ENCODE results near the gene SMARCA2.
"Not testable (repeated sequence)": the region's sequence is repeated elsewhere in the genome, so short reads cannot be mapped to it uniquely, and the experiment has no call there.

The SMARCA2 gene

GRCh38 chr9:2140600-2141223 is 125.6 kb downstream of the SMARCA2 start:
- no peak for DNase-seq (ENCODE audit: low read depth in 2 of 2)

DNA sequence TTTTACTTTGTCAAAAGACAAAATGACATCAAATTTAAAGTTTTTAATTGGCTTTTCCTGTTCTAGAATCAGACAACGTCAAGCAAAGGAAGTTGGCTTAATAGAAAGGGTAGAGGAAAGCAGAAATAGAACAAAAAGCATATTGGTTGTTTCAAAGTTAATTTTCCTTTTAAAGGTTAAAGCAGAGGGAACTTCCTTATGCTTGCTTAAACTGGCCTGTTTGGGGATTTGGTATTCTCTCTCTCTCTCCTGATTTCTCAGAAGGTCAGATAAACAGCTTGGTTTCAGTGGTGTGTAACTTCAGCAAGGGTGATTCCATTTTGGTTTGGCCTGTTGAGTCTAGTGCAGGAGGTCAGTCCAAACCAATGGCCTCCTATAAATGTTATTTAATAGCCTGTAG is 127.1 kb downstream of the SMARCA2 start:
- DNase-seq (ENCODE audit: low read depth in 2 of 2) = no peak

DNA sequence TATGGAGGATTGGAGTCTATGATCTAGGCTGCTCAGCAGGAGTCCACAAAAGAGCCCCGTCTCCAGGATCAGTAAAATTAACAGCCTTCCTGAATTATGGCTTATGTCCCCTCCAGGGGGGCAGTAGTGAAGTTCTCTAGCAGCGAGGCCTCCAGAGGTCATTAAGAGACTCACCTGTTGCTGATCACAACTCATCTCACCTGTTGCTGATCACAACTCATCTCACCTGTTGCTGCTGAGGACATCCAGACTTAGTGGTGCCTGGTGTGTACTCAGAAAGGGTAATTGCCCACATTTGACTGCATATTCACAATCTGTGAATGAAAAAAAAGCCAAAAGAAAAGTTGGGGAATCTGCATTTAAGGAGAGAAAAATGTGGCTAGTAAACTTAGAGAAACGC is 129.5 kb downstream of the SMARCA2 start:
- DNase-seq (ENCODE audit: low read depth in 2 of 2) = no peak

GRCh38 chr9:2145746-2146145 is 130.6 kb downstream of the SMARCA2 start:
- DNase-seq (ENCODE audit: low read depth in 2 of 2) = no peak

DNA sequence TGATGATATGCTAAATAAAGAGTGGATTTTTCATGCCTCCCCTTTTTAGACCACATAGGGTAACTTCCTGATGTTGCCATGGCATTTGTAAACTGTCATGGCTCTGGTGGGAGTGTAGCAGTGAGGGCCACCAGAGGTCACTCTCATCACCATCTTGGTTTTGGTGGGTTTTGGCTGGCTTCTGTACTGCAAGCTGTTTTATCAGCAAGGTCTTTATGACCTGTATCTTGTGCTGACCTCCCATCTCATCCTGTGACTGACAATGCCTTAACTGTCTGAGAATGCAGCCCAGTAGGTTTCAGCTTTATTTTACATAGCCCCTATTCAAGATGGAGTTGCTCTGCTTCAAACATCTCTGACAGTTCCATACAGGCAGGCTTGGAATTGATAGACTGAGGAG is 131.6 kb downstream of the SMARCA2 start:
- not testable (repeated sequence) for DNase-seq (ENCODE audit: low read depth in 2 of 2)

DNA sequence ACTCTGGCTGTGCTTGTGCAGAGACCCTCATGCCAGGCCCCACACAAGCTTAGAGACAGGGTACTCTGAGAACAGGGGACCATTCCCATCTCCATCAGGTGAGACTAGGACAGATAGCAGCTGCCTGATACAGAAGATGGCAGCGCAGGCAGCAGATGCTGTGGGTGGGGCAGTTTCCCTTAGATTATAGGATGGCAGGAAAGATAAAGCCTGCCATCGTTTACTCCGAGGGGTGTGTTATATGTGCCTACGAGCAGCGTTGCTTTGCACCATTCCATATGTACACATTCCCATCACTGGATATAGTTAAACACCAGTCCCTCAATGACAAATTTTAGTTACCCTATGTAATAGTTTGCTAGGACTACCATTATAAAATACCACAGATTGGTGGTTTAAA is 135.2 kb downstream of the SMARCA2 start:
- DNase-seq (ENCODE audit: low read depth in 2 of 2) = no peak

GRCh38 chr9:2151171-2151570 is 136.0 kb downstream of the SMARCA2 start:
- no peak for DNase-seq (ENCODE audit: low read depth in 2 of 2)

DNA sequence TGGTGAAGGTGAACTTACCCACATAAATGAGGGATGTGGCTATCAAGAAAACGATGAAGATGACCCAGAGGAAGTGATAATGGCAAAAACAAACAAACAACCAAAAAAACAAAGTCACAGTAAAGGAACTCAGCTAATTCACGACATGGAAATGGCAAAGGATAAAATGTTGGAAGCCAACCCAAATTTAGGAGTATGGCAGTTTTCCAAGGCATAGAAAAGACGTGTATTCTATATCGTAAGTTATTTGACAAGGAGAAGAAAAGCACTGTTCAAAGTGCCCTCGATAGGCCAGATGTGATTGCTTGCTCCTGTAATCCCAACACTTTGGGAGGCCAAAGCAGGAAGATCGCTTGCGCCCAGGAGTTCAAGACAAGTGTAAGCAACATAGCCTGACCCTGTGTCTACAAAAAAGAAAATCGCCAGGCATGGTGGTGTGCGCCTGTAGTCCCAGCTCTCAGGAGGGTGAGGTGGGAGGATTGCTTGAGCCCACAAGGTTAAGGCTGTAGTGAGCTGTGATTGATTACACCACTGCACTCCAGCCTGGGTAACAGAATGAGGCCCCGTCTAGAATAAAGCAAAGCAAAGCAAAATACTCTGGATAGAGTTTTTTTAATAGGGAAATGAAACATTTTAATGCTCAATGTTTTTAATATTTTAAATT is 138.0 kb downstream of the SMARCA2 start:
- DNase-seq (ENCODE audit: low read depth in 2 of 2) = no peak

DNA sequence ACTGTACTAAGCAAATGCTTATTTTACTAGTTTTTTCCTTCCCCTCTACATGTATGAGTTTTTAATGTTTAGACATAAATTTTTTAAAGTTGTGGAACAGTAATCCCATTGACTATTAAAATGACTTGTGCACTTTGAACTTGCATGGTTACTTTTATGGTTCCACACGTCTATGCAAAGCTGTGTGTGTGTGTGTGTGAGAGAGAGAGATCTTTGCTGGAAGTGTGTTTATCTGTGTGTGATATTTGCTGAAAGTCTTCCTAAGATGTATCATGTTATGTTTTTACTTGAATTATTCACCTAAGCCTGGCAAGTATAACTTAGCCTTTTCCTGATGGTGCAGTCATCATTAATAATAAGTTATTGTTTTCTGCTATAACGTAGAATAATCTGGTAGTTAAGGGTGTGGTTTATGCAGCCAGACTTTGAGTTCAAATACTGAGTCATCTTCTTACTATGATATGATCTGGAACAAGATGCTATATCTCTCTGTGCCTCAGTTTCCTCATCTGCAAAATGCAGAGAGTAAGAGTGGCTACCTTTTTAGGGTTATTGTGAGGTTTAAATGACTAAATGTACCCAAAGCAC is 138.6 kb downstream of the SMARCA2 start:
- DNase-seq (ENCODE audit: low read depth in 2 of 2) = no peak

DNA sequence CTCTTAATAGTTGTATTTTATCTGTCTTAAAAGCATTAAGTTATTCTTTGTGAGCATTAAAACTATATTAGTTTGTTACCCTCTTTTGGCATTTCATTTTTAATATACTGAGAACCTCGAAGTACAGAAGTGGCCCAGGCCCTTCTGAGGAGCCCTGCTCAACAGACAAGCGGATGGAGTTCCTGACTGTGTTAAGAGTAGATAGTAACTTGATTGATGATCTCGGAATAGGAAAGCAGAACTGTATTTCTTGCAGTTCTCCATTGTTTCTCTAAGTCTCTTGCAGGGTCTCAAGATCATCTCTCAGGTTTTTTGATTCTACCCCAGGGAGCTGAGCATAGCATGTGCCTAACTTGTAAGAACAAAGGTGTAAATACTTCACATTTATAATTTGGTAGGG is 139.6 kb downstream of the SMARCA2 start:
- DNase-seq (ENCODE audit: low read depth in 2 of 2) = no peak

GRCh38 chr9:2155966-2156365 is 140.8 kb downstream of the SMARCA2 start:
- no peak for DNase-seq (ENCODE audit: low read depth in 2 of 2)

DNA sequence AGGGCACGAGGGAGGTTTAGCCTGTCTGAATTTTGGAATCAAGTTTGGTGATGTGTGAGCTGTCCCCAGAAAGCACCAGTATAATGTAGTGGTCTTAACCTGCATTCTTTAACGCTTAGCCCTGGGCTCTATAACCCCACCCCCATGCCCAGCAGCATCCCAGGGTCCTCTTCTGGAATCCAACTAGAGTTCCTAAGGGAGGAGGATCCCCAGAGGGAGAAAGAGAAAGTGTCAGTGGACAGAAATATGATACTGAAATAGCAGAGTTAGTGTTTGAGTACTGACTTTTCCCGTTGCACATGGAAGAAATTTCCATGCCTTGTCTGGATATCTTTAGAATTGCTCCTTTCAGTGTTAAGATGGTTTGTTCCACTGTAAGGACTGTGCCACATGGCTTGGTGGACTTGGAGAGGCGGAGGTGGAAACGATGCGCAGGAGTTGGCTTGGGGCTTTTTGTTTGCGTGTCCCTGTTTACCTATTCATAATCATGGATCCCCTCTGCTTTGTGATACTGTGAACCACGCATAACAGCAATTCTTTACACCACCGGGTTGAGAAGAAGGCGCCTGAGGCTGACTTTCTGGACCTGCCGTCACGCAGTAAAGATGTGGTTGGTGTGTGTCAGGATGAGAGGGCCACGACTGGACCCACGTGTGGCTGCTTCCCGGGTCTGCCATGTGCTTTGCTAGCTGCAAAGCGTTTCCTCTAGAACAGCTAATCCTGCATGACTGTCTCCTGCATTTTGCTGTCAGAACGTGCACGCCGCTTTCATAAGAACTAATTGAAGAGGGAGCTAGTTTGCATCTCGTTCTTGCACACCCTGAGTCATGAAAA is 142.3 kb downstream of the SMARCA2 start:
- peak in 1 of 2 experiments; percentile 9 for DNase-seq (ENCODE audit: low read depth in 2 of 2)

GRCh38 chr9:2158111-2158610 is 143.0 kb downstream of the SMARCA2 start:
- peak; percentile 37 to 42 for DNase-seq (ENCODE audit: low read depth in 2 of 2)

GRCh38 chr9:2158766-2159430 is 143.8 kb downstream of the SMARCA2 start:
- no peak for DNase-seq (ENCODE audit: low read depth in 2 of 2)

GRCh38 chr9:2159521-2160454 is 144.6 kb downstream of the SMARCA2 start:
- DNase-seq (ENCODE audit: low read depth in 2 of 2) = no peak

GRCh38 chr9:2161661-2162060 is 146.5 kb downstream of the SMARCA2 start:
- DNase-seq (ENCODE audit: low read depth in 2 of 2) = no peak

DNA sequence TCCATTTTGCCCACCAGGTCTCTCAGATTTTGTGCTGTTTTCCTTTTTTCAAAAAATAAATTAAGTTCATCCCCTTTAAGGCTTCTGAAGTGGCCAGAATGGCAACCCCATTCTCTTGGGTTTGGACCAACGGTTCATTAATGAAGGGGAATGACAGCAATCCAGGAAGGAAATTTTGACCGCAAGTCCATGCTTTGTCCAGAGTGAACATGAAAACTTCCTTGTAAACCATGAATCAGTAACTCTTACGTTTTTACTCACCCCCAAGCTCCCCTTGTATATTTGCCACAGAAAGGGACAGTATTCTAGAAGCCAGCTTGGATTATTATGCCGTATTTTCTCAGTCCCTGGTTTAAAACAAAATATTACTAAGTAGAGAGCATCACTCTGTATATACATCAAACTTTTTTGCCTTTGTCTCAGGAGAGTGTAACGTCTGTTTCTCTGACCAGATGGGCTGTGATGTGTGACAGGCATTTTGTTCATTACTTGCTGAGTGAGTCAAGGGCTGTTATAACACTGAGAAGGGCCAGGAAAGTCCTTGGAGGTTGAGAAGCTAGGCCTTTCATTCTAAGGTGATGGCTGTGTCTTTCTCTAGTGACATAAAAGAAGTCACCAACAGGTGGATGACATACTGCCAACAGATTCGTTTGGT is 148.2 kb downstream of the SMARCA2 start:
- no peak for DNase-seq (ENCODE audit: low read depth in 2 of 2)

DNA sequence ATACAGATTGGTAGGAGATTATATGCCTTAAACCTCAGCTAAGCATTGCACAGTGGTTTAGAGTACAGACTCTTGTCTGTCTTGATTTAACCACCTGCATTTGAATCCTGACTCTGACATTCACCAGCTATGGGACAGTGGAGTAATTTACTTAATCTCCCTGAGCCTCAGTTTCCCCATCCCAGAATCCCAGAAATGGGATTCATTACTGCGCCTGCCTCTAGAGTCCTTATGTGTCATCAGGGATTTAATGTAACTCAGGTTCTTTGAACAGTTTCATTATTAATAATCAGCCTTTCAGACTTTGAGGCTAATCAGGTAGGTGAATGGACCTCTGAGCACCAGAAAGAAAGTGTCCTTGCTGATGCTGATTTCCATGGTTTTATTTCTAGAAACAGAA is 149.1 kb downstream of the SMARCA2 start:
- no peak for DNase-seq (ENCODE audit: low read depth in 2 of 2)

DNA sequence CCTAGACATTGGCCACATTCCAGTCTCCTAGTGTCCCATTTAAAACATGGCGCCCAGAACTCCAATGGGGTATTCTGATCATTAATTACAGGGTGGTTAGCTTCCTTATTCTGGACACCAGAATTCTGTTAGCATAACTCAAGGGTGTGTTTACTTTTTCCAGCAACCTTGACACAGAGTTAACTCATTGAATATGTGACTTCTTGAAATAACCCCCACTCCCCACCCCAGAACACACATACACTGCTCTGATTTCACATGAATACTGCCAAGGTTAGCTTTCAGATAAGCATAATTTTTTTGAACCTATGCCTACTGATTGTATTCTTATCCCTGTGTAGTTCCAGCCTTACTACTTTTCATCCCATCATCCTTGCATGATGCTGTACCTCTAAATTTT is 151.1 kb downstream of the SMARCA2 start:
- no peak for DNase-seq (ENCODE audit: low read depth in 2 of 2)

DNA sequence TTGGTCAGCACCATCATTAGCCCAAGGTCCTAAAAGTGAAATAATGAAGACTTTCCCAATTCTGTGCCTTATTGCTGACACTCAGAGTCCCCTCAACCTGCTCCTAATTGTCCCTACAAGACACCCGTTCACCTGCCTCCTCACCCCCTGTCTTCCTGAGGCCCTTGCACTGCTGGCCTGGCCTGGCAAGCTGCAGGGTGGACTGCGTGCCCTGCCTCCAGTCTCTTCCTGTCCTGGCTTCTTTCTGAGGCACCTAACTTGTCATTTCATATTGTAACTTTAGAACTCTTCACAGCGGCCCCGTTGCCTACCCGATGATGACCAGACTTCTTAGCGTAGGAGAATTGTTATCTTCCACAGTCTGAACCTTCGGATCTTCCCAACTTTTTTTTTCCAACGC is 153.9 kb downstream of the SMARCA2 start:
- DNase-seq (ENCODE audit: low read depth in 2 of 2) = no peak
